HG03025 (cell line): ENCODE data around the gene SH3BGR.

Experiments
- ATAC-seq: cut with Tn5 transposase; IDR thresholded peaks from one replicate; pipeline ENCODE4 v1.9.1; 2021; ENCODE audit warnings: mild to moderate bottlenecking, moderate library complexity; ENCODE audit not compliant: unreplicated experiment, low FRiP score

SH3BGR gene

GRCh38 chr21:39511102-39511501 lies 59.3 kb downstream of the SH3BGR start:
- ATAC-seq, result no peak

DNA sequence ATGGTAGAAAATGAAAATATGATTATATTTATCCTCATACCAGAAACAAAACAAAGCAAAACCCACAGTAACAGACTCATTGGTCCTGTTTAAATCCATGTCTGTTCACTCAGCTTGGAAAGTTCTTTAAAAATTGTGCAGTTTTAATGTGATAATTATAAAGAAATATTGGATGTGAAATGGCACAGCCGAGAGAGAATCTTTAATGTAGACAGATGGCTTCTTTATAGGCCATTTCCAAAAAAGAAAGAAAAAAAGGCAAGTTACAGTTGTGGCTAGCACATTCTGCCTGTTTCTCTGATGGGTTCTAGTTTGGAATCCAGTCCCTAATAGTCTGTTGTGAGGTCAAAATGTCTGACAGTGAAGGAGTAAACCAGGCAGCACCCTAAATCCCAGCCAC lies 62.0 kb downstream of the SH3BGR start:
- ATAC-seq, result no peak

DNA sequence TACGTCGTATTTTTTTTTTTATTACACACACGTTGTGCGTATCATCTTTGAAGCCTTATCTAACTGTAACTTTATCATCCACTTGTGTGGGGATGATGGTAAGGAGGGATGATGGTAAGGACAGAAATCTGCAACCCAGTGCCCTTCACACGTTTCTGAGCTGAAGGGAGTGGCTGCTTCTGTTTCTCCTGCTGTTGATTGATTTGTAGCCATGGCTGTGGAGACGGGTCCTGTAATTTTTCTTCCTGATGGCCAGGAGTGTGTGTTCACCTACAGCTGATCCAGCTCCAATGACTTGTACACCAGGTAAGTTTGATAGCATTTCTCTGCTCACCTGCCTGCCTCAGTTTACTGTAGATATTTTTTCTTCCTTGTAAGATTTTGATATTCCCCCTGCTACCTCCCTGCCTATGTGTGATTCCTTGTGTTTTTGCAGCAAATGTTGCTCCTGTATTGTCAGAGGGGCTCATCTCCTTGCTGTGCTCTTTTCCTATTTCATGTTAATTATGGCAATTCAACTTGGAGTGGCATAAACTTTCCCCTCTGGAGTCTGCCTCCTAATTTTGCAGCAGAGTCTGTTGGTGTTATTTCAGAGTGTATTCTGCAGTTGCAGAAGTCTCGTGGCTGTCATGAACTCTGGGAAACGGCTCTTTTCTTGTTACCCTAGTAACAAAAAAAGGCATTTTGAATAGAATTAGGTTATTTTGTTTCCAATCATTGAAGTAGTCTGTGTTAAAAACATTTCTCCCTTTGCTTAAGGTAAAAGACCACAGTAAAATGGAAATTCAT lies 64.1 kb downstream of the SH3BGR start:
- no peak for ATAC-seq

DNA sequence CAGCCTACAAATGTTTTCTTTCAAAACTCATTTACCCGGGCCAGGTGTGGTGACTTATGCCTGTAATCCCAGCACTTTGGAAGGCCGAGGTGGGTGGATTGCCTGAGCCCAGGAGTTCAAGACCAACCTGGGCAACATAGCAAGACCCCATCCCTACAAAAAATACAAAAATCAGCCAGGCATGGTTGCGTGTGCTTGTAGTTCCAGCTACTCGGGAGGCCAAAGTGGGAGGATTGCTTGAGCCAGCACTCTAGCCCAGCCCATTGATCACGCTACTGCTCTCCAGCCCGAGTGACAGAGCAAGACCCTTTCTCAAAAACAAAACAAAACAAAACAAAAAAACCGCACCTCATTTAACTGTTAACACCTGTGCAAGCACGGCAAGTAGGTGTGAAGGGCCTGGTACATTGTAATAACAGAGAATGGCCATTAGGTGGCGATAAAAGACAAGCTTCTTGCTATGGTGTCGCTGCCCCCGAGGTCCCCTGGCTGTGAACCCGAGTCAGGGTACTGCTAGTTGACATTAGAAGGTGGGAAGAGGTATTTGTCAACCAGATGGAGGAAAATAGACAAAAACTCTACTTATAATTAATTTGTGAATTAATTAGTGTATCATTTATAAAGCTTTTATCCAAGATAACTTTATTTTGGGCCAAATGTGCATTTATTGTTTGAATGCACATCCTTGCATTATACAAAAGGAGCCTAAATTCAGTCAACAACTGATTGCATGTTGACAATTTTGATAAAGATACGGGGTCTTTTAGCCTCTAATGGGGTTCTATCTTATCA lies 66.5 kb downstream of the SH3BGR start:
- no peak for ATAC-seq

- ATAC-seq, result no peak
These were observed 67.1 kb downstream of the SH3BGR start for GRCh38 chr21:39518847-39519210.

DNA sequence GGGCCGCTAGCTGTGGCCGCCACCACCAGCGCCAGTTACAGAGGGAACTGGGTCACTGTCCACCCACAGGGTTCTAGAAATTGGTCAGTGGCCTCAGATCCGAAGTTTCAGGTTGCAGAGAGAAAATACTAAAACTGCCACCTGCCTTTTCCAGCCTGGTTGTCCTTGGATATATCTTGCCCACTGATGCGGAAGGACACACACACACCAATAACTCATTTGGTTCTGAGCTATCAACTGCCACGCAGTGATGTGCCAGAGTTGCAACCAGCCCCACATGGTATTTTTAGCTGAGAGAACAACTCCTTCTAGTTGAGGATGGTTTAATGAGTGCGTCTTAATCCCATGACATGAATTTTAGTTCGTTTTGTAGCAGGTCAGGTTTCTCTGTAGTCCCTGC lies 68.1 kb downstream of the SH3BGR start:
- no peak for ATAC-seq

DNA sequence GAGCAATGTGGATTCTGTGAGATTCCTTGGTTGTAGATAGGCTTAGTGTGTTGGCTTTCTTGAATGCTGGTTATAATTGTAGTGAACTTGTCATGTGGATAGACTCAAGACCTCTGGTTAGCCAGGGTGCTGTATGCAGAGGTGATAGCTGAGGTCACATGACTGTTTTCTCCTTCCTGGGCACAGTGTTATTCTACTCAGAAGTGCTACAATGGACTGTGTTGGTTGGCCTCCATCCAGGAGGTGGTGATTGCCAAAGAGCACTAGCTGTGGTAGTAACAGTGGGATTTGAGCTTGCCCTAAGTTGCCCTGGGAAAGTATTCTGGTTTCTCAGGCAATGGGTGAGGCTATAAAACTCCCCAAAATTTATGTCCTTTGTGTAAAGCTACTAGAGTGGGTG lies 71.6 kb downstream of the SH3BGR start:
- ATAC-seq, result no peak

DNA sequence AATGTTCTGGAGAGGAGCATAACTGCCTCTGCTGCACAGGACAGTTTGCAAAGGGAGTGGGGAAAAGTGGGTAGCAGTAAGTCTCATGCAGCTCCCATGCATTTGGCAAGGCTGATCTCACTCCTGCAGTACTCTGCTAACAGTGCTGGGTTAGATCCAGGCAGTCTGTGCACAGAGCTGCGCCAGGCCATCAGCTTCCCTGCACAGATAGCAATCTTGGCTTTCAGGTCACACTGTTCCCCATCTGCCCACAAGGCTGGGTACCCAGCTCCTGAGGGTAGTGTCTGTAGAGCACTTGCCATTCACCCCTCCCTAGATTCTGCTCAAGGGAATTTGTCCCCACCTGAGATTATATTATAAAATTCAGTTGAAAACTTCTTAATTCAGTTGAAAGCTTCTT lies 72.1 kb downstream of the SH3BGR start:
- ATAC-seq, result no peak

- ATAC-seq, result no peak
These were observed 73.4 kb downstream of the SH3BGR start for GRCh38 chr21:39525129-39525528.

DNA sequence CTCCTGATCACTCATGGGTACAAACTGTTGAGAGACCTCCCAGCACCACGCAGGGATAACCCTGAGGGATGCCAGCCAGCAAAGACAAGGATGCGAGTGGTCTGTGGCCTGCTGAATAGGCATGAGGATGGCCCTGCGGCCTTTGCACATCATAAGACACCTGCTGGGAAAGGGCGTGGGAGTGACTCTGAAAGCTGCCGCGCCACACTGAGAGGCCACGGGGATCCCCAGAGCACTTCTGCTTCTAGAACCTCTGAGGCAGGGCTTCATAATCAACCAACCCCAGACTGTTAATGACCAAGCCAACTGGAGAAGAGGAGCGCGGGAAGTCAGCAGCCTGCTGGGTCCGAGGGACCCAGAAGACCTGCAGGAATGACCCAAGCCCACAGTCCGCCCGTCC lies 73.8 kb downstream of the SH3BGR start:
- no peak for ATAC-seq

GRCh38 chr21:39527067-39527595 lies 75.4 kb downstream of the SH3BGR start:
- ATAC-seq, result no peak

- ATAC-seq, result no peak
These were observed 76.1 kb downstream of the SH3BGR start for GRCh38 chr21:39527664-39528381.

GRCh38 chr21:39529026-39529425 lies 77.3 kb downstream of the SH3BGR start:
- ATAC-seq, result no peak

DNA sequence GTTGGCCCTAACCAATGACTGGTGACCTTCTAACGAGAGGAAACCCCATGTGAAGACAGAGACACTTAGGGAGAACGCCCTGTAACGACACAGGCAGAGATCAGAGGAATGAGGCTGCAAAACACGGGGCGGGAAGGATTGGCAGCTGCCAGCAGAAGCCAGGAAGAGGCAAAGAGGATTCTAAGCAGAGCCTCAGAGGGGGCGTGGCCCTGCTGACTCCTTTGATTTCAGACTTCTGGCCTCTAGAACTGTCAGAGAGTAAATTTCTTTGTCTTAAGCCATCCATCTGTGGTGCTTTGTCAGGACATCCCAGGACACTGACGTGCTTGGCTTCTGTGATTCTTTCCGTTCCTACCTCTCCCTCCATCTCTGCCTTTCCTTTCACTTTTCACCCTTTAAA lies 79.3 kb downstream of the SH3BGR start:
- ATAC-seq, result no peak

- ATAC-seq, result no peak
These were observed 80.1 kb downstream of the SH3BGR start for GRCh38 chr21:39531840-39532239.

- ATAC-seq, result no peak
These were observed 82.0 kb downstream of the SH3BGR start for GRCh38 chr21:39533545-39534380.

- no peak for ATAC-seq
These were observed 84.1 kb downstream of the SH3BGR start for GRCh38 chr21:39535646-39536437.

- no peak for ATAC-seq
These were observed 85.1 kb downstream of the SH3BGR start for GRCh38 chr21:39536835-39537234.

GRCh38 chr21:39537571-39537970 lies 85.8 kb downstream of the SH3BGR start:
- no peak for ATAC-seq
